Nephron (organoid): ENCODE results near the gene ERN2.

Experiments
- H3K27ac Mint-ChIP-seq, 3 experiments: 2 replicates each; pipeline ENCODE4 v1.8.0; 2020; ENCODE audit warnings: mixed read lengths in 3 of 3, mild to moderate bottlenecking in 2 of 3, moderate library complexity in 1 of 3
- H3K27me3 Mint-ChIP-seq: 2 replicates; pipeline ENCODE4 v1.8.0; 2021; ENCODE audit warnings: low read depth, mild to moderate bottlenecking, moderate library complexity, mixed read lengths
- H3K36me3 Mint-ChIP-seq: 2 replicates; pipeline ENCODE4 v1.8.0; 2020; ENCODE audit warnings: low read depth, mixed read lengths
- H3K4me1 Mint-ChIP-seq: 2 replicates; pipeline ENCODE4 v1.8.0; 2020; ENCODE audit warnings: mixed read lengths
- H3K4me3 Mint-ChIP-seq, 3 experiments: 2 replicates each; pipeline ENCODE4 v1.8.0; 2020; ENCODE audit warnings: mild to moderate bottlenecking in 3 of 3, mixed read lengths in 3 of 3, moderate library complexity in 2 of 3
- H3K9me3 Mint-ChIP-seq: 2 replicates; pipeline ENCODE4 v1.8.0; 2020; ENCODE audit warnings: mixed read lengths
- TF ChIP-seq, protein P1 (sequence below), 3 experiments: fragments of 200-600 bp; sonication (generic); IDR thresholded peaks; one replicate each; pipeline ENCODE4 v1.5.0; 2021; ENCODE audit warnings: antibody characterized with exemption in 3 of 3; ENCODE audit not compliant: unreplicated experiment in 3 of 3

Gene ERN2

DNA sequence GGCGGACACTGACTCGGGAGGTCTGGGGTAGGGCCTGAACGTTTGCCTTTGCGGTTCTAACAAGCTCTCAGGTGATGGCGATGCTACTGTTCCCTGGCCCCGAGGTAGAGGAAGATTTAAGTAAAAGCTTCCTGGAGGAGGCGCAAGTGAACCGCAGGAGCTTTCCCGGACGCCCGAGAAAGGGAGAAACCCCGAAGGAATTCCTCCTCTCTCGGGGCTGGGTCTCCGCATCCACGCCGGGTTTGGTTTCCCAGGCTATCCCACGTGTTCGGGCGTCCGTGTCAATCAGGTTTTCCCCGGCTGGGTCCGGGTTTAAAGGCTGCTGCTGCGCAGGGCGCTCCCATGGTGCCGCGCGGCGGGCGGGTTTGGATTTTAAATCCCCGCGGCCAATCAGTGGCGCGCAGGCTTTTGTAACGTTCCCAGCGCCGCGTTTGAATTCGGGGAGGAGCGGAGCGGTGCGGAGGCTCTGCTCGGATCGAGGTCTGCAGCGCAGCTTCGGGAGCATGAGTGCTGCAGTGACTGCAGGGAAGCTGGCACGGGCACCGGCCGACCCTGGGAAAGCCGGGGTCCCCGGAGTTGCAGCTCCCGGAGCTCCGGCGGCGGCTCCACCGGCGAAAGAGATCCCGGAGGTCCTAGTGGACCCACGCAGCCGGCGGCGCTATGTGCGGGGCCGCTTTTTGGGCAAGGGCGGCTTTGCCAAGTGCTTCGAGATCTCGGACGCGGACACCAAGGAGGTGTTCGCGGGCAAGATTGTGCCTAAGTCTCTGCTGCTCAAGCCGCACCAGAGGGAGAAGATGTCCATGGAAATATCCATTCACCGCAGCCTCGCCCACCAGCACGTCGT, 34.4 kb downstream of the ERN2 start, which contains the start of gene PLK1:
TSS of gene PLK1 (plus strand) at position 460 of the 844 bp plus-strand sequence. CDS start at position 504, 44 bp downstream.
- TF ChIP-seq, protein P1, sequence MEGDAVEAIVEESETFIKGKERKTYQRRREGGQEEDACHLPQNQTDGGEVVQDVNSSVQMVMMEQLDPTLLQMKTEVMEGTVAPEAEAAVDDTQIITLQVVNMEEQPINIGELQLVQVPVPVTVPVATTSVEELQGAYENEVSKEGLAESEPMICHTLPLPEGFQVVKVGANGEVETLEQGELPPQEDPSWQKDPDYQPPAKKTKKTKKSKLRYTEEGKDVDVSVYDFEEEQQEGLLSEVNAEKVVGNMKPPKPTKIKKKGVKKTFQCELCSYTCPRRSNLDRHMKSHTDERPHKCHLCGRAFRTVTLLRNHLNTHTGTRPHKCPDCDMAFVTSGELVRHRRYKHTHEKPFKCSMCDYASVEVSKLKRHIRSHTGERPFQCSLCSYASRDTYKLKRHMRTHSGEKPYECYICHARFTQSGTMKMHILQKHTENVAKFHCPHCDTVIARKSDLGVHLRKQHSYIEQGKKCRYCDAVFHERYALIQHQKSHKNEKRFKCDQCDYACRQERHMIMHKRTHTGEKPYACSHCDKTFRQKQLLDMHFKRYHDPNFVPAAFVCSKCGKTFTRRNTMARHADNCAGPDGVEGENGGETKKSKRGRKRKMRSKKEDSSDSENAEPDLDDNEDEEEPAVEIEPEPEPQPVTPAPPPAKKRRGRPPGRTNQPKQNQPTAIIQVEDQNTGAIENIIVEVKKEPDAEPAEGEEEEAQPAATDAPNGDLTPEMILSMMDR (IDR thresholded peaks at IDR 0.05; ENCODE audit: unreplicated experiment in 3 of 3): peak; percentile 26 to 51 (median 26)
- no peaks in the 10 kb centered on the region for H3K27me3 Mint-ChIP-seq
- peaks cover 21% of the 10 kb centered on the region for H3K36me3 Mint-ChIP-seq
- peak within 1 kb of the TSS in 2 of 3 experiments; percentile 58 to 63 for H3K27ac Mint-ChIP-seq
- peaks cover 31% of the 10 kb centered on the region for H3K4me1 Mint-ChIP-seq
- peak within 1 kb of the TSS; percentile 90 to 94 (median 91) for H3K4me3 Mint-ChIP-seq
- H3K9me3 Mint-ChIP-seq: no peaks in the 10 kb centered on the region

DNA sequence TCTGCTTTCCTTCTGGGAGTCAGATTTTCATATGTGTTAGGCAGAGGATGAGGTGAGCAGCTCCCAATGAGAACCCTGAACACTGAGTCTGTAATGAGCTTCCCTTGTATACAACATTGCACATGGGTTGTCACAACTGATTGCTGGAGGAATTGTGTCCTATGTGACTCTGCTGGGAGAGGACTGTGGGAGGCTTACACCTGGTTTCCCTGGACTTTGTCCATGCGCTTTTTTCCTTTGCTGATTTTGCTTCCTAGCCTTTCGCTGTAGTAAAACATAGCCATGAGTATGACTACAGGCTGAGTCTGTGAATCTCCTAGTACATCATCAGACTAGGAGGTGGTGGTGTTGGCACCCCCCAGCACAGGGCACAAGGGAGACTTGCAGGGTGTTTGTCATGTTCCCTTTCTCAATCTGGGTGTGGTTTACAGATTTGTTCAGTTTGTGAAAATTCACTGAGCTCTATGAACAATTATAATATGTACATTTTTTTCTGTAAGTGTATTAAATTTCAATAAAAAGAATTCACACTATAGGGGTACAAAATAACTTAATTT, 36.0 kb downstream of the ERN2 start:
- Mint-ChIP-seq H3K9me3 (no peaks in the 10 kb centered on the region), H3K4me1 (peaks cover 34% of the 10 kb centered on the region), H3K27ac (no peak overlapping the region), H3K27me3 (no peaks in the 10 kb centered on the region), H3K4me3 (peak overlapping the region; percentile 90 to 94 (median 91)), H3K36me3 (peaks cover 15% of the 10 kb centered on the region)
- TF ChIP-seq, protein P1 (IDR thresholded peaks at IDR 0.05; ENCODE audit: unreplicated experiment in 3 of 3): no peak

DNA sequence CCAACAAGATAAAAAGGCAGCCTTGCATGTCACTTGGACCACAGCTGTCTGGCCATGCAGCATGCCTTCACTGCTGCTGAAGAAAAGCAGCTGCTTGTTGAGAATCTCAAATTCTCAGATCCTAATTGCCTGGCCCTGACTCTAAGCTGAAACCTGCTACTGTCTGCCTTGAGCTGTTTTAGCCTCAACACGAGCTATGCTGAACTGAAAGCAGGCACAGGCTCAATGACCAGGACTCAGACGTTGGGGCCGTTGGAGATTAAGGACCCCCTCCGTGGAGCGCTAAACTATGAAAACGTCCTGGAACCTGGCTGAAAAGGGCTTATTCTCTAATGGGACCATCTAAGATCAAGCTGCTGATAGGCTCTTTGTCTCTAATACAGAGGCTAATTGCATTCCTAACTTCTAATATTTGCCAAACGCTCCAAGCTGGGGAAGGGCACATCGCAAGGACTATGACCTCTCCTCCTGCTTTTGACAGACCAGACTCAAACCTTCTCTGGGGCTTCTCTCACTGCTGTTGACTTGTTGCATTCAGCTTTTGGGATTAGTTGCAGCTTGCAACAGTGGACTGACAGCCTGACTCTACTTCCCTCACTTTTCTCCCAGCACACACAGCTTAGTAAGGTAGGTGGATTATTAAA, 38.9 kb downstream of the ERN2 start:
- H3K4me1 Mint-ChIP-seq: peaks cover 13% of the 10 kb centered on the region
- peak overlapping the region in 1 of 3 experiments; percentile 30 for H3K4me3 Mint-ChIP-seq
- H3K36me3 Mint-ChIP-seq: peaks cover 30% of the 10 kb centered on the region

DNA sequence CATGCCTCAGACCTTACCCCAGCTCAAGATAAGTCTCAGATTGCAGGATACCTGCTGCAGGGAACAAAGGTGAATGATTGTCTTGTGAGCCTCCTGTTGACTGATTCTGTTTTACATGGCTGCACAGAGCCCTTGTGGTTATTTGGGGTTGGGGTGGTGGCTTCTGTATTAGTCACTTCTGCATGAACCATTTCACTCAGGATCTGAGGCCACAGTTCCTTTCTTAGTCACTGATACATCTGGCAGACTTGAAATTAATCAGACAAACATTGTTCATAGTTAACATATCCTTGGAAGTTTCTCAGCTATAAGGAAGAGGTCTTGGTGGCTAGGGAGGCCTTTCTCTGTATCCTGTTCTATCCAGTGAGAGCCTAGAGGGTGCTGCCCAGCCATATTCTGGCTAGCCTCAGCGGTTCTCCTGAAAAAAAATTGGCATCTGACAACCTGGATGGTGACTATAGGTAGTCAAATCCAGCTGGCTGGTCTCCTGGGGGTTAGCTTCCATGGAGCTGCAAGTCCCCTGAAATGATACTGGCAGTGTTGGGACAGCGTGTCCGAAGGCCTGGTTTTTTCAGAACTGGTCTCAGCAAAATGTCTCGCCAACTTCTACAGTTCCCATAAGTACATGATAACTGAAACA, 42.8 kb downstream of the ERN2 start:
- H3K27me3 Mint-ChIP-seq: no peaks in the 10 kb centered on the region
- no peak overlapping the region for H3K4me3 Mint-ChIP-seq
- peaks cover 59% of the 10 kb centered on the region for H3K36me3 Mint-ChIP-seq
- H3K4me1 Mint-ChIP-seq: peaks cover 13% of the 10 kb centered on the region
- TF ChIP-seq, protein P1 (IDR thresholded peaks at IDR 0.05; ENCODE audit: unreplicated experiment in 3 of 3): no peak
- no peaks in the 10 kb centered on the region for H3K9me3 Mint-ChIP-seq
- no peak overlapping the region for H3K27ac Mint-ChIP-seq

More for the DNA sequence above, 38.9 kb downstream of the ERN2 start:
- no peaks in the 10 kb centered on the region for H3K9me3 Mint-ChIP-seq
- no peaks in the 10 kb centered on the region for H3K27me3 Mint-ChIP-seq
- TF ChIP-seq, protein P1 (IDR thresholded peaks at IDR 0.05; ENCODE audit: unreplicated experiment in 3 of 3): no peak
- peak overlapping the region; percentile 54 to 71 (median 68) for H3K27ac Mint-ChIP-seq

DNA sequence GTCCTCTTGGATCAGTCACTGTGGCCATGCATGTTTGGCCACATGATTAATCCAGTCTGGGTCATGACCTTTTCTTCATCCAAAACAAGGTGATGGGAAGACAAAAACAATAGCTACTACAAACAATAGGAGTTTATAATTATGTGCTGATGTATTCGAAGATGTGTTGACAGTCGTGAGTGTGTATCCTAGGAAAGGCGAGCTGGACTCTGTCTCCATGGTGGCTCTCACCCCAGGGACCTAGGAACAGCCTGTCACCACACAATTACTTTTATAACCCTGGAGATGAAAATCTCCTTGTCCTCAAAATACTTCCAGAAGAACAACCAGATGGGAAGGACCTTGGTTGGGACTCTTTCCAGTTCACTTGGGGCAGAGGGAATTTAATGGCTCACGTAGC, 44.1 kb downstream of the ERN2 start:
- Mint-ChIP-seq H3K4me3 (no peak overlapping the region), H3K27me3 (no peaks in the 10 kb centered on the region), H3K9me3 (no peaks in the 10 kb centered on the region), H3K4me1 (peaks cover 6% of the 10 kb centered on the region), H3K27ac (no peak overlapping the region), H3K36me3 (peaks cover 66% of the 10 kb centered on the region)
- TF ChIP-seq, protein P1 (IDR thresholded peaks at IDR 0.05; ENCODE audit: unreplicated experiment in 3 of 3): no peak
